OCI-LY3 (cell line): Measurements from ENCODE around the gene SERPINH1.

Source experiments
- H2AFZ ChIP-seq: fragments of 200-600, 300-600 bp; shearing (Covaris generic); 2 replicates; pipeline ENCODE4 v1.6.0; 2014; ENCODE audit warnings: antibody characterized with exemption, low read depth, low read length
- H3K27ac ChIP-seq: fragments of 200-600, 300-600 bp; sonication (generic); 2 replicates; pipeline ENCODE4 v1.5.1; 2014; ENCODE audit warnings: mild to moderate bottlenecking, low read length, moderate library complexity, mixed read lengths
- H3K27me3 ChIP-seq: fragments of 200-600, 300-600 bp; sonication (generic); 2 replicates; pipeline ENCODE4 v1.6.1; 2014; ENCODE audit warnings: low read depth, low read length, mixed read lengths
- H3K36me3 ChIP-seq: fragments of 200-600, 300-600 bp; sonication (generic); replicated peaks from 2 replicates; pipeline ENCODE3; 2014; ENCODE audit warnings: low read depth, low read length, mixed read lengths
- H3K4me1 ChIP-seq: fragments of 300-600, 200-600 bp; sonication (generic); 2 replicates; pipeline ENCODE4 v1.6.1; 2014; ENCODE audit warnings: low read length, mixed read lengths
- H3K4me2 ChIP-seq: fragments of 200-600, 300-600 bp; sonication (generic); 2 replicates; pipeline ENCODE4 v1.6.1; 2014; ENCODE audit warnings: low read length, mixed read lengths
- H3K4me3 ChIP-seq: fragments of 300-600, 200-600 bp; sonication (generic); 2 replicates; pipeline ENCODE4 v1.5.1; 2014; ENCODE audit warnings: antibody characterized with exemption, mild to moderate bottlenecking, low read length, moderate library complexity
- H3K79me2 ChIP-seq: fragments of 300-600, 200-600 bp; shearing (Covaris generic); 2 replicates; pipeline ENCODE4 v1.6.1; 2014; ENCODE audit warnings: mild to moderate bottlenecking, low read length, mixed read lengths
- H3K9ac ChIP-seq: fragments of 300-600, 200-600 bp; shearing (Covaris generic); 2 replicates; pipeline ENCODE4 v1.6.0; 2014; ENCODE audit warnings: mild to moderate bottlenecking, low read length, moderate library complexity
- H3K9me3 ChIP-seq: fragments of 200-600, 300-600 bp; shearing (Covaris generic); 2 replicates; pipeline ENCODE4 v1.6.1; 2014; ENCODE audit warnings: low read length, mixed read lengths; ENCODE audit not compliant: insufficient read depth
- H4K20me1 ChIP-seq: fragments of 200-600, 300-600 bp; sonication (generic); 2 replicates; pipeline ENCODE4 v1.6.1; 2016; ENCODE audit warnings: low read length, mixed read lengths; ENCODE audit not compliant: insufficient read depth
- EZH2phosphoT487 ChIP-seq: fragments of 200-600 bp; shearing (Covaris generic); IDR thresholded peaks from 2 replicates; pipeline ENCODE4 v1.6.1; 2018; ENCODE audit warnings: antibody characterized with exemption, mixed run types, low read depth
- TF ChIP-seq, protein P1 (sequence below): fragments of 200-600, 300-600 bp; sonication (generic); IDR thresholded peaks from 2 replicates; pipeline ENCODE4 v1.5.1; 2014; ENCODE audit warnings: antibody characterized with exemption, low read length, low read depth

The SERPINH1 gene

DNA sequence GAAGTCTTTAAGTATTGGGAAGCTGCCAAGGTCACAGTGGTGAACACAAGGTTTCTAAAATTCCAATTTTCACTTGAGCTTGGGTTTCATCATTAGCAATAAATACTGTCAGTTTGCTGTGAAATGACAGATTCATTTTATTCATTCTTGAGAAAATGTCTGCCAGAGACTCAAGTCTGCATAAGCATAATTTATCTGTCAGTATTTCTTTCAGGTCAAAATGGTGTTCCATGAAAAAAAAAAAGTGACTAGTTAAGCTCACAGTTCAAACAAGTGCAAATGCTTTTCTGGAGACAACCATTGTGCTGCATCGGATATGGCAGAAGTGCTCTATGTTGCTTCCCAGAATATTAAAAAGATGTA, 28.2 kb upstream of the SERPINH1 start:
- H3K27me3 ChIP-seq = peaks cover 37% of the 10 kb centered on the region
- H3K4me1 ChIP-seq = peaks cover 42% of the 10 kb centered on the region
- no peaks in the 10 kb centered on the region for H3K9me3 ChIP-seq
- no peaks in the 10 kb centered on the region for H3K79me2 ChIP-seq
- peak overlapping the region; percentile 24 for H3K4me3 ChIP-seq
- H3K4me2 ChIP-seq = peak overlapping the region; percentile 66
- H4K20me1 ChIP-seq = no peaks in the 10 kb centered on the region
- peak overlapping the region; percentile 67 for H2AFZ ChIP-seq
- H3K9ac ChIP-seq = no peak overlapping the region
- H3K27ac ChIP-seq = no peak overlapping the region
- no peaks in the 10 kb centered on the region for H3K36me3 ChIP-seq
- TF ChIP-seq, protein P1, sequence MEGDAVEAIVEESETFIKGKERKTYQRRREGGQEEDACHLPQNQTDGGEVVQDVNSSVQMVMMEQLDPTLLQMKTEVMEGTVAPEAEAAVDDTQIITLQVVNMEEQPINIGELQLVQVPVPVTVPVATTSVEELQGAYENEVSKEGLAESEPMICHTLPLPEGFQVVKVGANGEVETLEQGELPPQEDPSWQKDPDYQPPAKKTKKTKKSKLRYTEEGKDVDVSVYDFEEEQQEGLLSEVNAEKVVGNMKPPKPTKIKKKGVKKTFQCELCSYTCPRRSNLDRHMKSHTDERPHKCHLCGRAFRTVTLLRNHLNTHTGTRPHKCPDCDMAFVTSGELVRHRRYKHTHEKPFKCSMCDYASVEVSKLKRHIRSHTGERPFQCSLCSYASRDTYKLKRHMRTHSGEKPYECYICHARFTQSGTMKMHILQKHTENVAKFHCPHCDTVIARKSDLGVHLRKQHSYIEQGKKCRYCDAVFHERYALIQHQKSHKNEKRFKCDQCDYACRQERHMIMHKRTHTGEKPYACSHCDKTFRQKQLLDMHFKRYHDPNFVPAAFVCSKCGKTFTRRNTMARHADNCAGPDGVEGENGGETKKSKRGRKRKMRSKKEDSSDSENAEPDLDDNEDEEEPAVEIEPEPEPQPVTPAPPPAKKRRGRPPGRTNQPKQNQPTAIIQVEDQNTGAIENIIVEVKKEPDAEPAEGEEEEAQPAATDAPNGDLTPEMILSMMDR = no peak
- TF ChIP-seq EZH2phosphoT487 = no peak

DNA sequence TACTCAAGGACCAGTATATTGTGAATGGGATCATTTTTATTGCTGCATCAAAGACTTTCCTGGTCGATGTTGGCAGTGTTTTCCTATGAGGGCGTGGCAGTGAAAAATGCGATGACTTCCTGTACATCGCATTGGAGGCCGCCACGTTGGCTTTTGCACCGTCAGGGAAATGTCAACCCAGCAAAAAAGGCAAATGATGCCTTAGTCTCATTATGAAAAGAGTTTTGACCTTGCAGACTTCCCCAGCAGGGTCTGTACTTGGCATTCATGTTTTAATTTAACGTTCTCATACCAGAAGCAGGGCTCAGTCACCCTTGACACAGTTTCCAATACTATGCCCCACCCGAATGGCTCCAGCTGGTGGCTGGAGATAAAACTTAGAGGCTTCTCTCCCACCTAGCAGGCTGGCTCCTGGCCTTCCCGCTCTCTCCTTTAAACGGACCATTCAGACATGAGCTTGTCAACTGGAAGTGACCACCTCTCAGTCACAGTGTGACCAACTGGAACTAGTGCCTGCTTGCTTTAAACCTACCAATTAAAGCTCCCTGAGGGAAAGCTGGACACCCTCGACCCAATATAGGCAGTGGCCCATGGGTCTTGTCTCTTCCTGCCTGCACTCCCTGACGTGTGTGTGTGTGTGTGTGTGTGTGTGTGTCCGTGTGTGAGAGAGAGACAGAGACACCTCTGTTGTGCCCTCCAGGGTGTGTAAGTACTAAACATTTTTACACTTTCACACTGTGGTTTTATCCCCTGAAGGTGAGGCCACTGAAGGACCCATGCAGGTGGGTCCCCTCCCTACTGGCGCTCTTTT, 27.6 kb upstream of the SERPINH1 start:
- Histone ChIP-seq H3K9ac (no peak overlapping the region), H3K4me3 (peak overlapping the region; percentile 24), H3K27ac (no peak overlapping the region), H4K20me1 (no peaks in the 10 kb centered on the region), H3K27me3 (peaks cover 31% of the 10 kb centered on the region; the same call in 1 of the 2 replicates), H3K4me2 (peak overlapping the region; percentile 66), H3K4me1 (peaks cover 42% of the 10 kb centered on the region), H3K79me2 (no peaks in the 10 kb centered on the region), H3K9me3 (no peaks in the 10 kb centered on the region), H3K36me3 (no peaks in the 10 kb centered on the region), H2AFZ (peak overlapping the region; percentile 67)
- TF ChIP-seq, protein P1 = no peak
- TF ChIP-seq EZH2phosphoT487 = no peak

DNA sequence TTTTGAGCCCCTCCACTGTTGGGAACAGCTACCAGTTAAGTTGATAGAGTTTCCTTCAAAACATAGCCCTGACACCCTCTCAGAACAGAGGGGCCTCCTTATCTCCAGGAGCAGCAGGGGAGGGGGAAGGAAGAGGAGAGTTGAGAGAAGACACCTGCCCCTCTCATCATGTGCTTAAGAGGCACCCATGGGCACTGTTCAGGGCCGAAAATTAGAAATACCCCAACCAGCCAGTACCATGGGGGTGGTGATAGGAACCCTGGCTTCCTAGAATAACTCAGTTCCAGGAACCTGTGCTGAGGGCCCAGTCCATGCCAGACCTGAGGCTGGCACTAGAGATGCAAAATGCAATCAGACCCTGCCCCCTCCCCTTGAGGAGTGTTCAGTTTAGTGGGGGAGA, 27.0 kb upstream of the SERPINH1 start:
- Histone ChIP-seq H3K4me2 (no peak overlapping the region), H3K9ac (no peak overlapping the region), H3K36me3 (no peaks in the 10 kb centered on the region), H3K9me3 (no peaks in the 10 kb centered on the region), H3K27me3 (peaks cover 29% of the 10 kb centered on the region; the same call in 1 of the 2 replicates), H3K79me2 (no peaks in the 10 kb centered on the region), H3K4me1 (peaks cover 42% of the 10 kb centered on the region), H3K27ac (no peak overlapping the region), H3K4me3 (no peak overlapping the region), H4K20me1 (no peaks in the 10 kb centered on the region), H2AFZ (no peak overlapping the region)
- TF ChIP-seq EZH2phosphoT487 = no peak
- TF ChIP-seq, protein P1 = no peak

DNA sequence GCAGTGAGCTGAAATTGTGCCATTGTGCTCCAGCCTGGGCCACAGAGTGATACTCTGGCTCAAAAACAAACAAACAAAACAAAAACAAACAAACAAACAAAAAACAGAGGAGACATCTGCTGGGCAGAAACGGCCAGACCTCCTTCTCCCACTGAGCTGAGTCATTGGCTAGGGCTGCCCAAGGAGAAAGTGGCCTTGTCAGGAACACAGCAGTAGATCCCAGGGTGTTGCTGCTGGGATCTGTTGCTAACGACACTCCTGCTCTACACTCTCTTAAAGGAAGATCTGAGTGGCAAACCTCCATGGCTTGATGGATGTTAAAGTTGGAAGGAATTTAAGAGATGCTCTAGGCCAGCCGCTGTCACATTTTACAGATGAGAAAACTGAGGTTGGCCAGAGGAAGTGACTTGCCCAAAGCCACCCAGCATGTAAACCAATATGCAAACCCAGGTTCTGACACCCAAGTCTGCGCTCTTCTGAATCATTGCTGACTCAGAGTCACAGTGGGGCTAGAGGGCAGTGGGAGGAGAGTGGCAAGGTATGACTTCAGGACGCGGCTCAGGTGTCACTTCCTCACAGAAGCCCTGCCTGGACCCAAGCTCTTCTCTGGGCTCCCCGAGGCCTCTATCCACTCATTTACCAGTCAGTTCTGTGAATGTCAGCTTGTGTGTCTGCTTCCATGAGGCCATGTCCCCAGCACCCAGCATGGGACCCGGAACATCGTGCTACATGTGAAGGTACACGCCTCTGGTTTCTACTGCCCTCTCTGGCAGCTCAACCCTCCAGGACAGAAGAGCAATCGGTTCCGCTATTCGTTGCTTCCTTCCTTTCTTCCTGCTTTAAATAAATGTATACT, 25.0 kb upstream of the SERPINH1 start:
- Histone ChIP-seq H3K79me2 (no peaks in the 10 kb centered on the region), H3K9ac (peak overlapping the region; percentile 15; the same call in 1 of the 2 replicates), H3K27me3 (peaks cover 29% of the 10 kb centered on the region; the same call in 1 of the 2 replicates), H3K4me2 (peak overlapping the region; percentile 66), H4K20me1 (no peaks in the 10 kb centered on the region), H3K27ac (peak overlapping the region; percentile 3; the same call in 1 of the 2 replicates), H2AFZ (peak overlapping the region; percentile 53), H3K4me3 (peak overlapping the region; percentile 59), H3K4me1 (peaks cover 41% of the 10 kb centered on the region), H3K36me3 (no peaks in the 10 kb centered on the region), H3K9me3 (no peaks in the 10 kb centered on the region)
- TF ChIP-seq EZH2phosphoT487 = no peak
- TF ChIP-seq, protein P1 = peak; percentile 40
